A673 (cell line): ENCODE measurements around the gene OR5P2. TPM values are rescaled to one million over a fixed set of nuclear protein-coding genes. Genes with fewer than 3 reads are reported as not detected.

ENCODE experiments used
- Bru-seq: library from RNA; stranded (reverse); fragments of 400-500 nt; gene quantifications from one replicate; lab custom pipeline; 2021; lab: Mats Ljungman, UMichigan
- BruChase-seq, 2 experiments: library from RNA; stranded (reverse); fragments of 400-500 nt; gene quantifications; one replicate each; lab custom pipeline; 2021; lab: Mats Ljungman, UMichigan
- BruUV-seq: library from RNA; stranded (reverse); fragments of 400-500 nt; replicated peaks from 2 replicates; lab custom pipeline; 2021; lab: Mats Ljungman, UMichigan
- CTCF ChIA-PET: fragments of 300-600 bp; sonication (Branson Sonifier 250); formaldehyde crosslinking; loops from one replicate; lab custom pipeline; 2022; ENCODE audit warnings: antibody characterized with exemption; lab: Charles Lee
- POLR2A ChIA-PET: fragments of 300-600 bp; sonication (Branson Sonifier 250); formaldehyde crosslinking; loops from one replicate; lab custom pipeline; 2022; ENCODE audit warnings: antibody characterized with exemption; ENCODE audit not compliant: low non-redundant PET; lab: Charles Lee
- DNase-seq: peaks from one replicate; pipeline ENCODE4 v3.0.0-alpha.2; 2015; ENCODE audit warnings: low spot score
- H3K27ac ChIP-seq: fragments of 200-600 bp; sonication (generic); 2 replicates; pipeline ENCODE4 v1.5.1; 2016; ENCODE audit warnings: mixed run types, low read depth, mild to moderate bottlenecking, mixed read lengths, antibody characterized with exemption, low read length; ENCODE audit not compliant: poor library complexity, severe bottlenecking
- H3K27me3 ChIP-seq: fragments of 200-600 bp; sonication (generic); replicated peaks from 2 replicates; pipeline ENCODE4 v1.6.1; 2017; ENCODE audit warnings: mixed run types, low read depth, mild to moderate bottlenecking, mixed read lengths, antibody characterized with exemption, low read length; ENCODE audit not compliant: insufficient read depth, poor library complexity
- H3K36me3 ChIP-seq: fragments of 200-600 bp; sonication (generic); 2 replicates; pipeline ENCODE4 v1.6.1; 2016; ENCODE audit warnings: mixed run types, mild to moderate bottlenecking, mixed read lengths, antibody characterized with exemption, low read length; ENCODE audit not compliant: insufficient read depth, poor library complexity, severe bottlenecking
- H3K4me1 ChIP-seq: fragments of 200-600 bp; sonication (generic); 2 replicates; pipeline ENCODE4 v1.6.1; 2017; ENCODE audit warnings: mixed run types, mild to moderate bottlenecking, mixed read lengths, antibody characterized with exemption, low read length; ENCODE audit not compliant: insufficient read depth, poor library complexity, severe bottlenecking
- H3K4me3 ChIP-seq: fragments of 200-600 bp; sonication (generic); 2 replicates; pipeline ENCODE4 v1.5.1; 2016; ENCODE audit warnings: low read depth, mixed run types, mild to moderate bottlenecking, mixed read lengths, low read length; ENCODE audit not compliant: poor library complexity, severe bottlenecking
- H3K9me3 ChIP-seq: fragments of 200-600 bp; sonication (generic); 2 replicates; pipeline ENCODE4 v1.6.1; 2016; ENCODE audit warnings: mixed run types, low read depth, mild to moderate bottlenecking, mixed read lengths, antibody characterized with exemption, low read length; ENCODE audit not compliant: poor library complexity, severe bottlenecking
- CTCF ChIP-seq: fragments of 300-800, 200-600 bp; sonication (generic); conservative IDR thresholded peaks from 2 replicates; pipeline ENCODE4 v1.5.1; 2017; ENCODE audit warnings: low read depth, mild to moderate bottlenecking, antibody characterized with exemption, low read length, moderate library complexity, mixed read lengths
- EZH2 ChIP-seq: fragments of 200-600 bp; sonication (generic); IDR thresholded peaks from 2 replicates; pipeline ENCODE4 v1.6.1; 2017; ENCODE audit warnings: borderline replicate concordance, low read depth, mild to moderate bottlenecking, mixed read lengths, antibody characterized with exemption, low read length; ENCODE audit not compliant: poor library complexity, severe bottlenecking
- intact Hi-C: fragments of 100-400 bp; cut with micrococcal nuclease; formaldehyde crosslinking; loops from one replicate; pipeline ENCODE4 v1.10.0; 2022; ENCODE audit not compliant: unreplicated experiment
- long read RNA-seq: library from polyadenylated mRNA; stranded (forward); transcript quantifications from one replicate; pipeline ENCODE4 v2.0.0, GENCODE V29; 2022
- total RNA-seq: library from RNA; stranded (reverse); gene quantifications from 2 replicates; pipeline ENCODE4 v1.2.3, GENCODE V29; 2021

The OR5P2 gene
- total RNA-seq: not detected in 2 replicates
- not detected for Bru-seq, nascent RNA
- not detected for BruChase-seq, experiment 1, labeled RNA remaining after a 2-hour chase
- BruChase-seq, experiment 2, labeled RNA remaining after a 6-hour chase: not detected
- long read RNA-seq: 0 reads

GRCh38 chr11:7796842-7797241 lies at the start of gene OR5P2:
Gene OR5P2, minus strand, starts transcription at chr11:7796942. Its CDS starts 0 bp downstream, at chr11:7796942.
- Histone ChIP-seq H3K27ac (no peak within 1 kb of the TSS), H3K4me1 (no peaks in the 10 kb centered on the region), H3K4me3 (no peak within 1 kb of the TSS), H3K27me3 (no peaks in the 10 kb centered on the region), H3K9me3 (no peaks in the 10 kb centered on the region), H3K36me3 (no peaks in the 10 kb centered on the region)
- TF ChIP-seq CTCF (no peak), EZH2 (no peak)
- BruUV-seq: no TSS peak
- CTCF ChIA-PET: no interaction called here
- DNase-seq: no peak
- intact Hi-C loops: no loop called here
- POLR2A ChIA-PET: no interaction called here

- ChIA-PET POLR2A (no interaction called here), CTCF (no interaction called here)
- TF ChIP-seq CTCF: no peak
- TF ChIP-seq EZH2: no peak
- no peak for DNase-seq
- no peaks in the 10 kb centered on the region for H3K27me3 ChIP-seq
- intact Hi-C loops: no loop called here
- H3K4me1 ChIP-seq: no peaks in the 10 kb centered on the region
- no peak overlapping the region for H3K4me3 ChIP-seq
- H3K9me3 ChIP-seq: no peaks in the 10 kb centered on the region
- H3K27ac ChIP-seq: no peak overlapping the region
- no peaks in the 10 kb centered on the region for H3K36me3 ChIP-seq
- BruUV-seq: no TSS peak
Measured at GRCh38 chr11:7846003-7846402, 49.3 kb upstream of the OR5P2 start.

- Histone ChIP-seq H3K9me3 (no peaks in the 10 kb centered on the region), H3K4me3 (no peak overlapping the region), H3K4me1 (no peaks in the 10 kb centered on the region), H3K36me3 (no peaks in the 10 kb centered on the region), H3K27me3 (no peaks in the 10 kb centered on the region), H3K27ac (no peak overlapping the region)
- no peak for DNase-seq
- intact Hi-C loops: no loop called here
- BruUV-seq: no TSS peak
- CTCF ChIA-PET: no interaction called here
- POLR2A ChIA-PET: no interaction called here
- TF ChIP-seq EZH2: no peak
- no peak for TF ChIP-seq CTCF
Measured at GRCh38 chr11:7844986-7845385, 48.2 kb upstream of the OR5P2 start.
